ENCODE data around the gene OBSL1. TPM values are rescaled to one million over a fixed set of nuclear protein-coding genes. Genes with fewer than 3 reads are reported as not detected.

The OBSL1 gene
- total RNA-seq, 1 experiment from 2014 or later: 25.5 TPM

- intact Hi-C loops (cut with micrococcal nuclease; ENCODE audit: unreplicated experiment) (no loop called here), in situ Hi-C loops (cut with HindIII; ENCODE audit: low pct_unique_long_range_greater_than_20kb, low sequenced_read_pairs) (no loop called here)
- H3K9me3 ChIP-seq (ENCODE audit: control insufficient read depth, insufficient read depth, low read depth, low read length): no peaks in the 10 kb centered on the region
- ATAC-seq (no peak), DNase-seq (ENCODE audit: low read depth, low spot score) (no peak)
- H3K4me1 ChIP-seq (ENCODE audit: control insufficient read depth, insufficient read depth, low read length): peaks cover 22% of the 10 kb centered on the region
- ChIA-PET CTCF (interaction anchor here (0.6 to 3.0 kb wide), 4 partner anchors 12 to 31 kb away, joined by 3 to 24 read pairs (median 4); a partner anchor contains a TSS), POLR2A (interaction anchor here (0.5 to 0.7 kb wide), 2 partner anchors 120 to 611 kb away, joined by 3 to 4 read pairs; no protein-coding TSS in a partner anchor)
- H3K27me3 ChIP-seq (ENCODE audit: control insufficient read depth, insufficient read depth, low read length): no peaks in the 10 kb centered on the region; the same call in 1 of the 2 replicates
- no TSS peak for BruUV-seq (replicated peaks)
- H3K36me3 ChIP-seq (ENCODE audit: control insufficient read depth, insufficient read depth, low read length): no peaks in the 10 kb centered on the region
- no peak overlapping the region for H3K4me3 ChIP-seq (ENCODE audit: low read depth in 2 of 2, low read length in 2 of 2)
- no peak overlapping the region for H3K27ac ChIP-seq (ENCODE audit: low read length)
- no peak for TF ChIP-seq TCF7L2 (IDR thresholded peaks at IDR 0.05; ENCODE audit: low read depth, low read length)
- peak; percentile 72 to 77; a peak in 3 of 4 replicates for TF ChIP-seq REST (IDR thresholded peaks at IDR 0.05; ENCODE audit: insufficient read depth in 1 of 2, low read depth in 2 of 2, low read length in 1 of 2)
- TF ChIP-seq, protein P1, sequence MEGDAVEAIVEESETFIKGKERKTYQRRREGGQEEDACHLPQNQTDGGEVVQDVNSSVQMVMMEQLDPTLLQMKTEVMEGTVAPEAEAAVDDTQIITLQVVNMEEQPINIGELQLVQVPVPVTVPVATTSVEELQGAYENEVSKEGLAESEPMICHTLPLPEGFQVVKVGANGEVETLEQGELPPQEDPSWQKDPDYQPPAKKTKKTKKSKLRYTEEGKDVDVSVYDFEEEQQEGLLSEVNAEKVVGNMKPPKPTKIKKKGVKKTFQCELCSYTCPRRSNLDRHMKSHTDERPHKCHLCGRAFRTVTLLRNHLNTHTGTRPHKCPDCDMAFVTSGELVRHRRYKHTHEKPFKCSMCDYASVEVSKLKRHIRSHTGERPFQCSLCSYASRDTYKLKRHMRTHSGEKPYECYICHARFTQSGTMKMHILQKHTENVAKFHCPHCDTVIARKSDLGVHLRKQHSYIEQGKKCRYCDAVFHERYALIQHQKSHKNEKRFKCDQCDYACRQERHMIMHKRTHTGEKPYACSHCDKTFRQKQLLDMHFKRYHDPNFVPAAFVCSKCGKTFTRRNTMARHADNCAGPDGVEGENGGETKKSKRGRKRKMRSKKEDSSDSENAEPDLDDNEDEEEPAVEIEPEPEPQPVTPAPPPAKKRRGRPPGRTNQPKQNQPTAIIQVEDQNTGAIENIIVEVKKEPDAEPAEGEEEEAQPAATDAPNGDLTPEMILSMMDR (IDR thresholded peaks at IDR 0.05): no peak
Observed at GRCh38 chr2:219507581-219508443, 63.5 kb downstream of the OBSL1 start.

GRCh38 chr2:219506802-219507526 lies 64.4 kb downstream of the OBSL1 start:
- Histone ChIP-seq H3K27ac (ENCODE audit: low read length) (no peak overlapping the region), H3K9me3 (ENCODE audit: control insufficient read depth, insufficient read depth, low read depth, low read length) (no peaks in the 10 kb centered on the region), H3K4me3 (ENCODE audit: low read depth in 2 of 2, low read length in 2 of 2) (no peak overlapping the region), H3K36me3 (ENCODE audit: control insufficient read depth, insufficient read depth, low read length) (no peaks in the 10 kb centered on the region), H3K4me1 (ENCODE audit: control insufficient read depth, insufficient read depth, low read length) (peaks cover 14% of the 10 kb centered on the region), H3K27me3 (ENCODE audit: control insufficient read depth, insufficient read depth, low read length) (no peaks in the 10 kb centered on the region)
- intact Hi-C loops (cut with micrococcal nuclease; ENCODE audit: unreplicated experiment): no loop called here
- ChIA-PET CTCF (interaction anchor here (0.6 to 1.4 kb wide), 5 partner anchors 15 to 110 kb away, joined by 3 to 4 read pairs (median 3); no protein-coding TSS in a partner anchor), POLR2A (interaction anchor here (0.6 to 0.7 kb wide), 2 partner anchors 8 to 610 kb away, joined by 3 to 4 read pairs; partner anchors contain the start of gene GMPPA)
- in situ Hi-C loops (cut with HindIII; ENCODE audit: low pct_unique_long_range_greater_than_20kb, low sequenced_read_pairs): no loop called here
- DNase-seq (ENCODE audit: low read depth, low spot score): no peak
- no peak for ATAC-seq
- TF ChIP-seq TCF7L2 (IDR thresholded peaks at IDR 0.05; ENCODE audit: low read depth, low read length) (no peak), SIN3A (IDR thresholded peaks at IDR 0.05; ENCODE audit: borderline replicate concordance, insufficient read depth, low read depth, low read length) (no peak), POLR2AphosphoS5 (IDR thresholded peaks at IDR 0.05; ENCODE audit: low read depth, low read length) (no peak), REST (IDR thresholded peaks at IDR 0.05; ENCODE audit: insufficient read depth in 1 of 2, low read depth in 2 of 2, low read length in 1 of 2) (no peak)
- TF ChIP-seq, protein P1 (IDR thresholded peaks at IDR 0.05): no peak
- no TSS peak for BruUV-seq (replicated peaks)

Data from Panc1 (cell line).